Adrenal gland (tissue), 12 donors: ENCODE measurements around the gene LRP1B. TPM values are rescaled to one million over a fixed set of nuclear protein-coding genes. Genes with fewer than 3 reads are reported as not detected.

ENCODE experiments used
- DNase-seq, 7 donors: peaks; one replicate each; pipeline ENCODE4 v3.0.0-alpha.2; 2019 to 2020
- H3K27ac ChIP-seq, 5 donors: fragments of 200-600 bp; sonication (generic) in 4 of 5; 1 replicate in 3 of 5; 2 replicates in 2 of 5; pipeline versions ENCODE4 v1.5.1 to v1.8.0; 2016 to 2020; ENCODE audit warnings: mild to moderate bottlenecking in 1 of 5
- H3K27me3 ChIP-seq: fragments of 200-600 bp; 2 replicates; pipeline ENCODE4 v1.8.0; 2021
- H3K36me3 ChIP-seq, 2 donors: fragments of 200-600 bp; replicated peaks in 1 of 2; 1 replicate in 1 of 2; 2 replicates in 1 of 2; pipeline versions ENCODE4 v1.5.1 to v1.8.0; 2018 to 2022
- H3K4me1 ChIP-seq, 2 donors: fragments of 200-600 bp; replicated peaks in 1 of 2; 1 replicate in 1 of 2; 2 replicates in 1 of 2; pipeline versions ENCODE4 v1.5.1 to v1.8.0; 2018 to 2021
- H3K4me3 ChIP-seq, 4 donors: fragments of 200-600 bp; sonication (generic) in 3 of 4; one replicate each; pipeline ENCODE4 v1.5.1; 2016 to 2018
- H3K9me3 ChIP-seq, 3 donors: fragments of 200-600 bp; sonication (generic) in 1 of 3; replicated peaks in 1 of 3; 1 replicate in 2 of 3; 2 replicates in 1 of 3; pipeline versions ENCODE4 v1.5.1 to v1.8.0; 2016 to 2021
- CTCF ChIP-seq, 6 experiments: fragments of 450-650 bp in 4 of 6; fragments of 200-600 bp in 2 of 6; sonication (generic) in 1 of 6; IDR thresholded peaks; 1 replicate in 5 of 6; 2 replicates in 1 of 6; pipeline versions ENCODE4 v1.5.1 to v1.8.0; 2016 to 2021; ENCODE audit warnings: antibody characterized with exemption in 6 of 6, mild to moderate bottlenecking in 2 of 6, moderate library complexity in 1 of 6
- POLR2A ChIP-seq, 2 donors: fragments of 450-650 bp; IDR thresholded peaks; one replicate each; pipeline ENCODE4 v1.6.1; 2017; ENCODE audit warnings: antibody characterized with exemption in 2 of 2, mild to moderate bottlenecking in 2 of 2, moderate library complexity in 1 of 2
- WGBS, 4 donors: extraction: QIAGEN DNeasy Blood & Tissue Kit in 2 of 4; methylation state at CpG; one replicate each; pipeline versions ENCODE4 v1.1.5 to v1.1.7; 2013 to 2017; 5-methylcytosine and 5-hydroxymethylcytosine counted together
- intact Hi-C, 2 donors: fragments of 100-400 bp; cut with DNase I; formaldehyde crosslinking; loops; one replicate each; pipeline versions ENCODE4 v1.14.1 to v1.15.0; 2022 to 2023
- polyA plus RNA-seq, 3 donors: library from polyadenylated mRNA; stranded (reverse); fragments of 200-250 nt in 2 of 3; fragments of 350-450 nt in 1 of 3; fragmentation: Illumina TruSeq in 1 of 3; extraction: RNeasy Lipid Tissue Mini Kit (QIAGEN cat#74804) in 1 of 3; gene quantifications; one replicate each; pipeline ENCODE4 v1.2.3, GENCODE V29; 2013 to 2014
- total RNA-seq, 9 donors: library from RNA; depleted of rRNA in 4 of 9; stranded (reverse); fragments of >200 nt in 4 of 9; fragments of 120-200 nt in 1 of 9; fragmentation: NEBNext Ultra II Directional in 1 of 9; extraction: Animal tissue kit (Norgen Biotek cat#: 25700) in 1 of 9; gene quantifications; one replicate each; pipeline versions ENCODE4 v1.1.0 to v1.2.4, GENCODE V29; 2013 to 2023
- donor health status: healthy with polysubstance abuse.
- donor health status: Bipolar disorder and iron deficiency.
- donor health status: DM: yes; HTN: yes; CAD: no.
- donor health status: DM: no; HTN: no; CAD: no.
- donor health status: DM: no; HTN: no; CAD: no.
- donor health status: DM: yes; HTN: yes; CAD: no.

Gene LRP1B
- total and polyA plus RNA-seq, 12 donors = 0.84 to 5.4 (median 2.1) TPM

- Histone ChIP-seq H3K4me1 (no peaks in the 10 kb centered on the region), H3K9me3 (no peaks in the 10 kb centered on the region), H3K27ac (no peak overlapping the region), H3K27me3 (no peaks in the 10 kb centered on the region), H3K4me3 (no peak overlapping the region), H3K36me3 (no peaks in the 10 kb centered on the region)
- DNase-seq = no peak
- 83 to 90% (median 88%) methylated on average over 2 of the region's 2 CpGs for WGBS, 4 donors
- TF ChIP-seq POLR2A (IDR thresholded peaks at IDR 0.05) = no peak
- TF ChIP-seq CTCF (IDR thresholded peaks at IDR 0.05) = no peak
- intact Hi-C loops = no loop called here
Measured at GRCh38 chr2:140354544-140354943, 1776.3 kb downstream of the LRP1B start.

- H3K4me1 ChIP-seq = no peaks in the 10 kb centered on the region
Measured at GRCh38 chr2:140353541-140353940, 1777.3 kb downstream of the LRP1B start.

GRCh38 chr2:140351692-140352091, 1779.1 kb downstream of the LRP1B start:
- WGBS, 4 donors = 76 to 87% (median 82%) methylated on average over 3 of the region's 3 CpGs
- no peak overlapping the region for H3K4me3 ChIP-seq
- H3K27me3 ChIP-seq = no peaks in the 10 kb centered on the region
- H3K9me3 ChIP-seq = peaks cover 0 to 7% (median 0%) of the 10 kb centered on the region in 3 donors
- intact Hi-C loops = no loop called here
- no peak overlapping the region for H3K27ac ChIP-seq
- H3K36me3 ChIP-seq = no peaks in the 10 kb centered on the region
- no peak for DNase-seq
- no peaks in the 10 kb centered on the region for H3K4me1 ChIP-seq
- TF ChIP-seq POLR2A (IDR thresholded peaks at IDR 0.05) (no peak), CTCF (IDR thresholded peaks at IDR 0.05) (no peak)

More at GRCh38 chr2:140353541-140353940, 1777.3 kb downstream of the LRP1B start:
- no peak for DNase-seq
- Histone ChIP-seq H3K27ac (no peak overlapping the region), H3K27me3 (no peaks in the 10 kb centered on the region), H3K9me3 (no peaks in the 10 kb centered on the region), H3K36me3 (no peaks in the 10 kb centered on the region), H3K4me3 (no peak overlapping the region)
- no peak for TF ChIP-seq POLR2A (IDR thresholded peaks at IDR 0.05)
- TF ChIP-seq CTCF (IDR thresholded peaks at IDR 0.05) = no peak
- 42 to 50% (median 47%) methylated on average over 2 of the region's 2 CpGs for WGBS, 4 donors
- intact Hi-C loops = no loop called here

GRCh38 chr2:140349695-140350094, 1781.1 kb downstream of the LRP1B start:
- 73 to 76% (median 73%) methylated on average over 3 of the region's 3 CpGs for WGBS, 4 donors
- TF ChIP-seq CTCF (IDR thresholded peaks at IDR 0.05) = no peak
- no peak for TF ChIP-seq POLR2A (IDR thresholded peaks at IDR 0.05)
- Histone ChIP-seq H3K4me3 (no peak overlapping the region), H3K27ac (no peak overlapping the region), H3K9me3 (peaks cover 0 to 8% (median 0%) of the 10 kb centered on the region in 3 donors), H3K36me3 (no peaks in the 10 kb centered on the region), H3K27me3 (no peaks in the 10 kb centered on the region), H3K4me1 (no peaks in the 10 kb centered on the region)
- intact Hi-C loops = no loop called here
- no peak for DNase-seq
